RWPE2 (cell line): ENCODE data around the gene TMEM87B.

Source experiments
- ATAC-seq: fragments of 200-7000 bp; cut with Tn5 transposase; 3 replicates; pipeline ENCODE4 v1.9.1; 2021; ENCODE audit warnings: low read depth
- DNase-seq: peaks from one replicate; pipeline ENCODE4 v3.0.0-alpha.2; 2020; ENCODE audit warnings: low spot score
- H3K27ac ChIP-seq: fragments of 450-650 bp; 2 replicates; pipeline ENCODE4 v1.5.1; 2017; ENCODE audit warnings: mild to moderate bottlenecking; ENCODE audit not compliant: poor library complexity, severe bottlenecking
- H3K27me3 ChIP-seq: fragments of 250-450 bp; sonication (Bioruptor Pico); 2 replicates; pipeline ENCODE4 v1.5.1; 2021; ENCODE audit warnings: mild to moderate bottlenecking, moderate library complexity; ENCODE audit not compliant: insufficient read depth, poor library complexity, severe bottlenecking
- H3K36me3 ChIP-seq: fragments of 250-450 bp; sonication (Bioruptor Pico); 2 replicates; pipeline ENCODE4 v1.5.1; 2020; ENCODE audit warnings: low read depth, mild to moderate bottlenecking, moderate library complexity
- H3K4me1 ChIP-seq: fragments of 250-450 bp; sonication (Bioruptor Pico); 2 replicates; pipeline ENCODE4 v1.5.1; 2021; ENCODE audit warnings: mild to moderate bottlenecking, moderate library complexity; ENCODE audit not compliant: insufficient read depth, poor library complexity, severe bottlenecking
- H3K4me3 ChIP-seq: fragments of 250-450 bp; sonication (Bioruptor Pico); 2 replicates; pipeline ENCODE4 v1.5.1; 2021; ENCODE audit warnings: mild to moderate bottlenecking, moderate library complexity; ENCODE audit not compliant: severe bottlenecking
- H3K9me3 ChIP-seq: fragments of 250-450 bp; sonication (Bioruptor Pico); 2 replicates; pipeline ENCODE4 v1.5.1; 2021; ENCODE audit warnings: mild to moderate bottlenecking, moderate library complexity; ENCODE audit not compliant: severe bottlenecking
- TF ChIP-seq, protein P1 (sequence below): fragments of 450-650 bp; IDR thresholded peaks from one replicate; pipeline ENCODE4 v1.5.1; 2017; ENCODE audit warnings: mild to moderate bottlenecking, moderate library complexity; ENCODE audit not compliant: poor library complexity, severe bottlenecking

The TMEM87B gene

DNA sequence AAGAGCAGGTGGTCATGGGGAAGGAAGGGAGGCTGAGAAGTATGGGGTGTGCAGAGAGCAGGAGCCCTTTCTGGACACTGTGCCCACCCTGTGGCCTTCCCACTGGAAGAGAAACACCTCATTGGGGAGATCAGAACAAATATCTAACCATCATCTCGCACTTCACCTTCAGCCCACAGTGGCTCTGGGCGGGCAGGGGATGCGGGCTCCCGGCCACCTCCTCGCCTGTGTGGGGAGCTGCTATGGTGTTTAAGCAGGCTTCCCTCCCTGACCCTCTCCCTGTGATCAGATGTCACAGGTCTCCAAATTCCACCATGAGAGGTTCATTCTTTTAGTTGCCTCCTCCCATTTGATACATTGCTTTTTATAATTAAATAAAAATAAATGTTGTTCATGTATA, 88.1 kb downstream of the TMEM87B start:
- no peak overlapping the region for H3K27ac ChIP-seq
- H3K4me1 ChIP-seq = no peaks in the 10 kb centered on the region
- no peak overlapping the region for H3K4me3 ChIP-seq
- no peaks in the 10 kb centered on the region for H3K9me3 ChIP-seq
- no peaks in the 10 kb centered on the region for H3K36me3 ChIP-seq
- DNase-seq (no peak), ATAC-seq (no peak)
- TF ChIP-seq, protein P1, sequence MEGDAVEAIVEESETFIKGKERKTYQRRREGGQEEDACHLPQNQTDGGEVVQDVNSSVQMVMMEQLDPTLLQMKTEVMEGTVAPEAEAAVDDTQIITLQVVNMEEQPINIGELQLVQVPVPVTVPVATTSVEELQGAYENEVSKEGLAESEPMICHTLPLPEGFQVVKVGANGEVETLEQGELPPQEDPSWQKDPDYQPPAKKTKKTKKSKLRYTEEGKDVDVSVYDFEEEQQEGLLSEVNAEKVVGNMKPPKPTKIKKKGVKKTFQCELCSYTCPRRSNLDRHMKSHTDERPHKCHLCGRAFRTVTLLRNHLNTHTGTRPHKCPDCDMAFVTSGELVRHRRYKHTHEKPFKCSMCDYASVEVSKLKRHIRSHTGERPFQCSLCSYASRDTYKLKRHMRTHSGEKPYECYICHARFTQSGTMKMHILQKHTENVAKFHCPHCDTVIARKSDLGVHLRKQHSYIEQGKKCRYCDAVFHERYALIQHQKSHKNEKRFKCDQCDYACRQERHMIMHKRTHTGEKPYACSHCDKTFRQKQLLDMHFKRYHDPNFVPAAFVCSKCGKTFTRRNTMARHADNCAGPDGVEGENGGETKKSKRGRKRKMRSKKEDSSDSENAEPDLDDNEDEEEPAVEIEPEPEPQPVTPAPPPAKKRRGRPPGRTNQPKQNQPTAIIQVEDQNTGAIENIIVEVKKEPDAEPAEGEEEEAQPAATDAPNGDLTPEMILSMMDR = no peak
- no peaks in the 10 kb centered on the region for H3K27me3 ChIP-seq

DNA sequence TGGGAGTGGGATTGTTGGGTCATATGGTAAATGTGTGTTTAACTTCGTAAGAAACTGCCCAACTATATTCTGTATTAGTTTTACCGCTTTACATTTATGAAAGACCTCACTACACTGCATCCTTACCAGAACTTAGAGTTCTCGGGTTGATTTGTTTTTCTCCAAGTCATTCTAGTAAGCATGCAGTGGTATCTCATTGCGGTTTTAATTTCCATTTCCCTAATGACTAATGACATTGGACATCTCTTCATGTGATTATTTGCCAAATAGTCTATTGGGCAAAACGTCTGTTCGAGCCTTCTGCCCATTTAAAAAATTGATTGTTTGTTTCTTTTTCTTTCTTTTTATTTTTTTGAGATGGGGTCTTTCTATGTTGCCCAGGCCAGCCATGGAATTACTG, 89.9 kb downstream of the TMEM87B start:
- H3K9me3 ChIP-seq = no peaks in the 10 kb centered on the region
- no peak overlapping the region for H3K27ac ChIP-seq
- DNase-seq (no peak), ATAC-seq (no peak)
- TF ChIP-seq, protein P1 = no peak
- H3K36me3 ChIP-seq = no peaks in the 10 kb centered on the region
- H3K27me3 ChIP-seq = no peaks in the 10 kb centered on the region
- H3K4me3 ChIP-seq = no peak overlapping the region
- no peaks in the 10 kb centered on the region for H3K4me1 ChIP-seq

DNA sequence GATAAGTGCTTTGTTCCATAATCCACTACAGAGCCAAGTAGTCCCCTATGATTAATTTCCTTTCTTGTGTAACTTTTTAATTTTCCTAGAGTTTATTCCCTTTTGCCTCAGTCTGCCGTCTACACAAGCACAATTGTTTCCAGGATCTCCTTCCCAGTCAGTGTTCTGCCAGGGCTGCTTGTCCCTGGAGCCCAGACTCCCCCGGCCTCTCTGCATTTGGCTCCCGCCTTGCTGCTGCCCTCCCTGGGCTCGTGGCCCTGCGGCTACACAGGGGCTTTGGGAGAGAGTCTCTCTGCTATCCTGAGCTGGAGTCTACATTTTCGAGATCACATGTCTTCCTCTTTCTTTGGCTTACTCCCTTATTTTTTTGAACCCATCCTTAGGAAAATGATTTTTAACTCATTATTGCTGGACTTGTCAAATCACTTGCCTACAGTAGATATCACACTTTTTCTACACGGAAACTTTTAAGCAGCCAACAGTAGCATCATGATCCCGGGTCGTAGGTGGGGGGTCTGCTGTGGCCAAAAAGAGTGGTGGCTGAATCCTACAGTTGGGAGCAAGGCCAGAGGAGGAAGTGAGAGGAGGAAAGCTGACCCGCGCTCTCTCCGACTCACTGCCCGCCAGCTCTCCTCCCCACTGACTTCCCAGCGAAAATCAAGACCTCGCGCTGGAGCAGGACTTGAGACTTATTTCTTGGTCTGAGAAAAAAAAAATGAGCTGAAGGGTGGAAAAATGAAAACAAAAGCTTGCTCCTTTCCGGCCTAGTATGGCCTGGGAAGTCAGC, 92.5 kb downstream of the TMEM87B start:
- no peaks in the 10 kb centered on the region for H3K36me3 ChIP-seq
- H3K4me3 ChIP-seq = no peak overlapping the region
- H3K4me1 ChIP-seq = no peaks in the 10 kb centered on the region
- no peak overlapping the region for H3K27ac ChIP-seq
- TF ChIP-seq, protein P1 = no peak
- no peaks in the 10 kb centered on the region for H3K27me3 ChIP-seq
- H3K9me3 ChIP-seq = no peaks in the 10 kb centered on the region
- DNase-seq = no peak
- no peak for ATAC-seq

DNA sequence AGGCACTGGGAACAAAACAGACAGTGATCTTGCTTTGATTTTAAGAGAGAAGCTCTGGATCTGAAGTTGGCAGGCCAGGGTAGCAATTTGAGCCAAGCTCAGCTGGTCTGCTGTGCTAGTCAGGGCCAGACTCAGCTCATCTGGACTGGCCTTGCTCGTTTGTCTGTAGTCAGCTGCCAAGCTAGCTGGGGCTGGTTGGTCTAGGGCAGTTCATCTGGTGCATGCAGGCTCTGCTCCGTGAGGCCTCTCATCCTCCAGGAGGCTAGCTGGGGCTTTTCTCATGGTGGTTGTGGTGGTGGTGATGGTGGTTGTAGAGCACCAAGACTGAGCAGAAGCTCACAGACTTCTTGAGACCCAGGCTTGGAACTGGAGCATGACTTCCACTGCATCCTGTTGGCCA, 93.4 kb downstream of the TMEM87B start:
- H3K27me3 ChIP-seq = no peaks in the 10 kb centered on the region
- DNase-seq (no peak), ATAC-seq (no peak)
- H3K27ac ChIP-seq = no peak overlapping the region
- no peaks in the 10 kb centered on the region for H3K4me1 ChIP-seq
- no peaks in the 10 kb centered on the region for H3K36me3 ChIP-seq
- H3K9me3 ChIP-seq = no peaks in the 10 kb centered on the region
- TF ChIP-seq, protein P1 = no peak
- H3K4me3 ChIP-seq = no peak overlapping the region

DNA sequence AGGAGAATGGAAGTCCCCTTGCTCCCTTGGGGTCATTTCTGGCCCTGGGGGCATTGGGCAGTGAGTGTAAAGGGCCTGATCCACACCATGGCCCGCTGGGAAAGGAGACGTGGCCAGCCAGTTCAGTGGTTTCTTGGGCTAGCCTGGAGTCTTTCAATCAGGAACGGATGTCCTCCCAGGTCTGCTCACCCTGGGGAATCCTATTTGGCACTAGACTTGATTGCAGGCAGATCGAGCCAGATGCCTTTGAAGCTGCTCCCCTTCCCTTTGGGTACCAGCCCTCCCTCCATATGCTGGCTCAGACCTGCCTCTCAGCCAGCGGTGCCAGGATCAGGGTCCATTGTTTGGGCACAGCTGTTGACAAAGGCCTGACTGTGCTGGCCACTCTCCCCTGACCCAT, 94.1 kb downstream of the TMEM87B start:
- H3K27me3 ChIP-seq = no peaks in the 10 kb centered on the region
- no peaks in the 10 kb centered on the region for H3K4me1 ChIP-seq
- ATAC-seq (no peak), DNase-seq (no peak)
- no peak overlapping the region for H3K4me3 ChIP-seq
- TF ChIP-seq, protein P1 = no peak
- no peaks in the 10 kb centered on the region for H3K9me3 ChIP-seq
- no peaks in the 10 kb centered on the region for H3K36me3 ChIP-seq
- H3K27ac ChIP-seq = no peak overlapping the region
